Stomach (tissue), 4 donors: Measurements from ENCODE around the gene XPO4.

Experiments used
- CTCF ChIP-seq, 7 experiments: fragments of 450-650 bp in 4 of 7; fragments of 200-600 bp in 3 of 7; sonication (generic) in 3 of 7; IDR thresholded peaks; one replicate each; pipeline ENCODE4 v1.5.1; 2016 to 2019; ENCODE audit warnings: antibody characterized with exemption in 7 of 7, control low read depth in 2 of 7, mild to moderate bottlenecking in 1 of 7
- POLR2A ChIP-seq, 4 donors: fragments of 450-650 bp; IDR thresholded peaks; one replicate each; pipeline ENCODE4 v1.6.1; 2016; ENCODE audit warnings: antibody characterized with exemption in 4 of 4, control low read depth in 2 of 4, mild to moderate bottlenecking in 1 of 4, moderate library complexity in 1 of 4

GRCh38 chr13:20787180-20787579, 115.4 kb downstream of the XPO4 start:
- TF ChIP-seq CTCF (IDR thresholded peaks at IDR 0.05) (no peak), POLR2A (IDR thresholded peaks at IDR 0.05) (no peak)
